Ovary (tissue), 1 donor: ENCODE results near the gene CD300LD.

Source experiments
- EP300 ChIP-seq: sonication (generic); formaldehyde crosslinking; IDR thresholded peaks from one replicate; pipeline ENCODE4 v1.6.1; 2017; ENCODE audit warnings: antibody characterized with exemption
- POLR2A ChIP-seq: fragments of 450-650 bp; IDR thresholded peaks from one replicate; pipeline ENCODE4 v1.6.1; 2017; ENCODE audit warnings: antibody characterized with exemption, mild to moderate bottlenecking, moderate library complexity

- no peak for TF ChIP-seq EP300
- TF ChIP-seq POLR2A, result no peak
Measured at GRCh38 chr17:74549343-74549742, 42.7 kb downstream of the CD300LD start.
